HCT116 (cell line): Measurements from ENCODE around the gene ST6GALNAC2. TPM values are rescaled to one million over a fixed set of nuclear protein-coding genes. Genes with fewer than 3 reads are reported as not detected.

ENCODE experiments used
- ATAC-seq: fragments of 200-7000 bp; cut with Tn5 transposase; 2 replicates; pipeline ENCODE4 v1.9.1; 2020; ENCODE audit warnings: mild to moderate bottlenecking, moderate library complexity
- BruUV-seq: library from RNA; stranded (reverse); fragments of 400-500 nt; replicated peaks from 2 replicates; lab custom pipeline; 2021; lab: Mats Ljungman, UMichigan
- CTCF ChIA-PET: fragments of 300-600 bp; sonication (Branson Sonifier 250); formaldehyde crosslinking; loops from one replicate; lab custom pipeline; 2021; ENCODE audit warnings: antibody characterized with exemption; lab: Charles Lee
- POLR2A ChIA-PET: fragments of 300-600, 350-600 bp; sonication (Branson Sonifier 250); formaldehyde crosslinking; loops from one replicate; lab custom pipeline; 2021; ENCODE audit warnings: antibody characterized with exemption; lab: Charles Lee
- RAD21 ChIA-PET, 2 experiments: fragments of 300-600 bp; sonication (Branson Sonifier 250); formaldehyde crosslinking; loops; one replicate each; lab custom pipeline; 2023; ENCODE audit warnings: low total read pairs in 2 of 2; ENCODE audit not compliant: uncharacterized antibody in 2 of 2, unreplicated experiment in 2 of 2, low non-redundant PET in 1 of 2; lab: Charles Lee
- DNase-seq: peaks from one replicate; pipeline ENCODE4 v3.0.0-alpha.2; 2010; ENCODE audit warnings: low read depth, low spot score
- H2AFZ ChIP-seq: fragments of 200-600 bp; shearing (Covaris generic), sonication (generic); 2 replicates; pipeline ENCODE4 v1.6.1; 2017; ENCODE audit warnings: low read depth, mixed run types, mixed read lengths, antibody characterized with exemption, low read length; ENCODE audit not compliant: poor library complexity, severe bottlenecking
- H3K27ac ChIP-seq: 2 replicates; pipeline ENCODE4 v1.5.1; 2012; ENCODE audit warnings: low read depth, low read length
- H3K27me3 ChIP-seq: fragments of 200-600 bp; sonication (generic); 2 replicates; pipeline ENCODE4 v1.6.1; 2016; ENCODE audit warnings: mixed run types, low read length, mixed read lengths; ENCODE audit not compliant: insufficient read depth
- H3K36me3 ChIP-seq, 2 experiments: fragments of 200-500 bp in 1 of 2; fragments of 200-600 bp in 1 of 2; sonication (Bioruptor generic) in 1 of 2; sonication (generic) in 1 of 2; 2 replicates each; pipeline versions ENCODE4 v1.5.1 to v1.6.1; 2014 to 2016; ENCODE audit warnings: low read length in 2 of 2, inconsistent platforms in 1 of 2, mixed read lengths in 1 of 2, mixed run types in 1 of 2; ENCODE audit not compliant: insufficient read depth in 2 of 2, control insufficient read depth in 1 of 2
- H3K4me1 ChIP-seq, 2 experiments: fragments of 200-600 bp in 1 of 2; sonication (generic) in 1 of 2; 2 replicates each; pipeline versions ENCODE4 v1.5.1 to v1.6.1; 2012 to 2017; ENCODE audit warnings: low read length in 2 of 2, inconsistent platforms in 1 of 2, mild to moderate bottlenecking in 1 of 2, mixed read lengths in 1 of 2, mixed run types in 1 of 2, moderate library complexity in 1 of 2; ENCODE audit not compliant: insufficient read depth in 2 of 2, control insufficient read depth in 1 of 2
- H3K4me2 ChIP-seq: fragments of 200-600 bp; sonication (generic); 2 replicates; pipeline ENCODE4 v1.6.1; 2017; ENCODE audit warnings: mixed run types, low read length, mixed read lengths
- H3K4me3 ChIP-seq, 2 experiments: fragments of 200-600 bp in 1 of 2; sonication (generic) in 1 of 2; replicated peaks in 1 of 2; 2 replicates each; pipeline ENCODE4 v1.5.1; 2011 to 2016; ENCODE audit warnings: low read length in 2 of 2, control low read depth in 1 of 2, low read depth in 1 of 2, mild to moderate bottlenecking in 1 of 2, mixed read lengths in 1 of 2, mixed run types in 1 of 2
- H3K79me2 ChIP-seq: fragments of 200-600 bp; sonication (generic); 2 replicates; pipeline ENCODE4 v1.6.1; 2017; ENCODE audit warnings: mild to moderate bottlenecking, mixed run types, low read length, moderate library complexity, mixed read lengths; ENCODE audit not compliant: insufficient read depth
- H3K9ac ChIP-seq: fragments of 200-600 bp; sonication (generic); 2 replicates; pipeline ENCODE4 v1.6.1; 2016; ENCODE audit warnings: low read length, mixed read lengths
- H3K9me2 ChIP-seq: fragments of 200-600 bp; sonication (generic), shearing (Covaris generic); 2 replicates; pipeline ENCODE4 v1.6.1; 2017; ENCODE audit warnings: mixed run types, mild to moderate bottlenecking, moderate library complexity; ENCODE audit not compliant: insufficient read depth
- H3K9me3 ChIP-seq, 2 experiments: fragments of 200-500 bp in 1 of 2; fragments of 200-600 bp in 1 of 2; sonication (Bioruptor generic) in 1 of 2; sonication (generic) in 1 of 2; 2 replicates each; pipeline ENCODE4 v1.6.1; 2014 to 2017; ENCODE audit warnings: low read length in 2 of 2, mixed read lengths in 2 of 2, inconsistent platforms in 1 of 2, low read depth in 1 of 2, mild to moderate bottlenecking in 1 of 2, mixed run types in 1 of 2, moderate library complexity in 1 of 2; ENCODE audit not compliant: control insufficient read depth in 1 of 2, insufficient read depth in 1 of 2
- H4K20me1 ChIP-seq: fragments of 200-600 bp; sonication (generic), shearing (Covaris generic); 2 replicates; pipeline ENCODE4 v1.6.1; 2017; ENCODE audit warnings: mixed run types, mild to moderate bottlenecking, moderate library complexity; ENCODE audit not compliant: insufficient read depth
- ATF3 ChIP-seq: IDR thresholded peaks from 2 replicates; pipeline ENCODE4 v1.6.1; 2012
- CEBPB ChIP-seq: IDR thresholded peaks from 2 replicates; pipeline ENCODE4 v1.6.1; 2012; ENCODE audit warnings: low read depth
- CTCF ChIP-seq, 3 experiments: fragments of 200-600 bp in 1 of 3; sonication (generic) in 1 of 3; IDR thresholded peaks in 2 of 3; conservative IDR thresholded peaks in 1 of 3; 2 replicates each; pipeline ENCODE4 v1.5.1; 2012 to 2017; ENCODE audit warnings: low read depth in 2 of 3, low read length in 2 of 3, antibody characterized with exemption in 1 of 3, borderline replicate concordance in 1 of 3, control low read depth in 1 of 3, mild to moderate bottlenecking in 1 of 3, mixed read lengths in 1 of 3, mixed run types in 1 of 3, moderate library complexity in 1 of 3; ENCODE audit not compliant: insufficient read depth in 1 of 3
- EGR1 ChIP-seq: IDR thresholded peaks from 2 replicates; pipeline ENCODE4 v1.6.1; 2012; ENCODE audit warnings: low read depth
- ELF1 ChIP-seq: IDR thresholded peaks from 2 replicates; pipeline ENCODE4 v1.6.1; 2012; ENCODE audit warnings: low read depth, borderline replicate concordance
- EZH2 ChIP-seq: fragments of 200-600 bp; sonication (generic); IDR thresholded peaks from 2 replicates; pipeline ENCODE4 v1.6.1; 2017; ENCODE audit warnings: antibody characterized with exemption, mixed run types
- FOSL1 ChIP-seq: IDR thresholded peaks from 2 replicates; pipeline ENCODE4 v1.6.1; 2012; ENCODE audit warnings: low read depth
- MAX ChIP-seq: IDR thresholded peaks from 2 replicates; pipeline ENCODE4 v1.6.1; 2012
- POLR2AphosphoS5 ChIP-seq: IDR thresholded peaks from 2 replicates; pipeline ENCODE4 v1.6.1; 2011; ENCODE audit warnings: mild to moderate bottlenecking, low read depth, low read length, moderate library complexity
- RAD21 ChIP-seq: IDR thresholded peaks from 2 replicates; pipeline ENCODE4 v1.6.1; 2012; ENCODE audit warnings: low read depth, mild to moderate bottlenecking
- SIN3A ChIP-seq: IDR thresholded peaks from 2 replicates; pipeline ENCODE4 v1.6.1; 2012; ENCODE audit warnings: low read depth
- SP1 ChIP-seq: IDR thresholded peaks from 2 replicates; pipeline ENCODE4 v1.6.1; 2012; ENCODE audit warnings: low read depth
- SRF ChIP-seq: IDR thresholded peaks from 2 replicates; pipeline ENCODE4 v1.6.1; 2012; ENCODE audit warnings: low read depth
- ZBTB33 ChIP-seq: IDR thresholded peaks from 2 replicates; pipeline ENCODE4 v1.6.1; 2011; ENCODE audit warnings: mild to moderate bottlenecking, low read length, moderate library complexity; ENCODE audit not compliant: insufficient replicate concordance; ENCODE audit errors: extremely low read depth
- ZFX ChIP-seq: fragments of 450-650 bp; IDR thresholded peaks from 2 replicates; pipeline ENCODE4 v1.6.1; 2017
- intact Hi-C: fragments of 100-400 bp; cut with micrococcal nuclease; formaldehyde crosslinking; loops from 2 replicates; pipeline ENCODE4 v1.10.0; 2022
- total RNA-seq: library from RNA; stranded (reverse); gene quantifications from one replicate; pipeline ENCODE4 v1.2.1, GENCODE V29; 2021; ENCODE audit not compliant: unreplicated experiment

Gene ST6GALNAC2
- total RNA-seq, 1 experiment from 2014 or later = 14.7 TPM

GRCh38 chr17:76577876-76578275, 7.8 kb downstream of the ST6GALNAC2 start:
- H3K9me2 ChIP-seq = no peaks in the 10 kb centered on the region
- CTCF ChIA-PET = no interaction called here
- H3K4me1 ChIP-seq = peaks cover 7 to 18% of the 10 kb centered on the region in 2 experiments; a peak in 2 of 4 replicates
- BruUV-seq = no TSS peak
- ATAC-seq (no peak), DNase-seq (no peak)
- no peaks in the 10 kb centered on the region for H3K36me3 ChIP-seq
- no peaks in the 10 kb centered on the region for H4K20me1 ChIP-seq
- no peak overlapping the region for H3K27ac ChIP-seq
- intact Hi-C loops = no loop called here
- no peak overlapping the region for H3K9ac ChIP-seq
- H3K79me2 ChIP-seq = no peaks in the 10 kb centered on the region
- TF ChIP-seq SIN3A (no peak), RAD21 (no peak), EGR1 (no peak), ELF1 (no peak), FOSL1 (no peak), SRF (no peak), POLR2AphosphoS5 (no peak), CTCF (IDR thresholded peaks at IDR 0.05 in 2 of 3, conservative IDR thresholded peaks at IDR 0.05 in 1 of 3; ENCODE audit: borderline replicate concordance in 1 of 3, insufficient read depth in 1 of 3, low read depth in 2 of 3, low read length in 2 of 3) (no peak), MAX (no peak), ZFX (no peak), CEBPB (no peak), EZH2 (no peak), SP1 (no peak), ZBTB33 (no peak), ATF3 (no peak)
- H3K4me2 ChIP-seq = no peak overlapping the region
- RAD21 ChIA-PET = no interaction called here
- H2AFZ ChIP-seq = no peak overlapping the region
- POLR2A ChIA-PET = interaction anchor here (1.5 kb wide), 1 partner anchor 11 kb away, joined by 6 read pairs; no protein-coding TSS in a partner anchor
- no peaks in the 10 kb centered on the region for H3K9me3 ChIP-seq
- no peaks in the 10 kb centered on the region for H3K27me3 ChIP-seq
- H3K4me3 ChIP-seq = no peak overlapping the region
